ENCODE results near the gene JARID2.

Gene JARID2

DNA sequence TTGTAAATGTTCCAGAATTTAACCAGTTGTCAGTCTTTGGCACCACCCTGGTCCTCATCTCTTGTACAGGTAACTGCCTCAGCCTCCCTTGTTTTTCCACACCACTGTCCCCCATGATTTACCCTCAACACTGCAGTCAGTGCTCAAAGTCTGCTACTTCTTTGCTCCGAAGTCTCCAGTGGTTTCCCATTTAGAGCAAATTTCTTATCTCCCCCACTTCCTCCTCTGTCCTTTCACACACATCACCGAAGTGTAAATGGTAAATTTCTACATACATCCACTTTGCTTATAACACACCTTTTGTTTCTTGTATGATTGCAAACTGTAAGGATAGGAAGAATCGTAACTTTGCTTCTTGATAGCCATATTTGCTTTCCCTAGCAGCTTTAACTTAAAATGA is 115.3 kb downstream of the JARID2 start:
- no peak for DNase-seq

DNA sequence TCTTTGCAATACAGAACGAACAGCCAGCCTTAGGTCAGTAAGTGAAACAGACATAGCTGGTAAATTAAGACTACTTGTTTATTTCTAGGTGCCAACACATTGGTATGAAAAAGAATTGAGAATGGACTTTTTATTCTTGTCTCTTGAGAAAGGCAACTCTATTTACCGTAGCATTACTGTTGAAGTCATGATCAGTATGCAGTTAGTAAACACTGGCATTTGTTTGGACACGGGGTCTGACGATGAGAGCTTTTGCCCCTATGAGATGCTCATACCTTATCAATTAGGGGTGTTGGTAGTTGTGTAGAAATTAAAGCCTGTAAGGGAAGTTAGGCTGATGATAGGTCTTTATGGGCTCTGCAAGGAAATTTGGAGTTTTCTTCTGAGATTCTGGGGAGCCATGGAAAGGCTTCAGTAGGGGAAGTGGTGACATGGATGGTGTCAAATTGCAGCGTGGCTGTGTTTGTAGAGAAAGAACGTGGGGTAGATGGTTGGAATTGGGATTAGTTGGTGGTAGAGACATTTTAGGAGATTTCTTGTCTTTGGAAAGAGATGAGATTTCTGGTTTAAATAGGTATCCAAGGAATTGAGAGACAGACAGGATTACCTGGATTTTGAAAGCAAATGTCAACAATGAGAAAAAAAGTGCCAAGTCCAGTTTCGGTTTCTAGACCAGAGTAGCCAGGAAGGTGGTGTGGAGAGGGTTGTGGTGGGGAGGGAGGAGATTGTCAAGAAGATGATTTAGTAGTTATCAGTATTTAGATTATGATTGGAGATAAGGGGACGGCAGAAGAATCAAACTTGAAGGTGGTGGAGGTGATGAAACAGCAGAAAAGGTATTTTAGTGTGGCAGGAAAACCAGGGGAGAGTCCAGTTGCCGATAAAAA is 116.6 kb downstream of the JARID2 start:
- DNase-seq = no peak

- DNase-seq = no peak
Measured at GRCh38 chr6:15363164-15363522, 117.3 kb downstream of the JARID2 start.

DNA sequence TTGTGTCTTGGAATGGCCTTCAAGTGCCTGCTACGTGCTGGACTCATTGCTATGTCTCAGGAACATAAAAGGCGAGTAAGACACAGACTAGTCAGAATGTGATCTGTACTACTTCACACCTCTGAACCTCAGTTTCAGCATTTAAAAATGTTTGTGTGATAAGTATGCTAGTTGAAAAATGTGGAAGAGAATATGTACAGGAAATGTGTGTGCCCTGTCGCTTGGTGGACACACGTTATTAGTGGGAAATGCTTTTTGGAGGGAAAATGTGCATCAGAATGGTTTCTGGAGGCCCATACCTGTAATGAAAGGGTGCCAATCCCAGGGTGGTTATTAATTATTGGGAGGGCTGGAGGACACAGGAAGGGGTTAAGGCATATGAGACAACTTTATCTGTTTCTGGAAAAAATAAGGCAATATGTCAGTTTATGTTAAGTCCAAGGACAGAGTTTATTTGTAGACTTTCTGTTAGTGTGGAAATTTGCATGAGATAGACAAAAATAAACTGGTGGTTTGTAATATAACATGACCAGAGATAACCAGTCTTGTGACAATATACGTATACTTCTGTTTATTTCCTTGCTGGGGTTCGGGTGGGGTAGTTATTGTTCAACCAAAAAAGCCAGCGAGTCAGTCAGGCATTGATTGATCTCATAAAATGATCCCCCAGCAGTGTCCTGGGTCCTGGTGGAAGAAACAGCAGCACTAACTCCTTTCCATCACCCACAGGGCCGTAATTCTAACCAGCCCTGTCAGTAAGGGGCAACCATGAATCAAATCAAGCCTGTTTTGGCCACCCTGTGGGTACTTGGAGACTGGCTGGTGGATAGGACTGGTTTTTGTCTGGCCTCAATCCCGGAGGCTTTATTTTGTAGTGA is 117.9 kb downstream of the JARID2 start:
- DNase-seq = no peak

DNA sequence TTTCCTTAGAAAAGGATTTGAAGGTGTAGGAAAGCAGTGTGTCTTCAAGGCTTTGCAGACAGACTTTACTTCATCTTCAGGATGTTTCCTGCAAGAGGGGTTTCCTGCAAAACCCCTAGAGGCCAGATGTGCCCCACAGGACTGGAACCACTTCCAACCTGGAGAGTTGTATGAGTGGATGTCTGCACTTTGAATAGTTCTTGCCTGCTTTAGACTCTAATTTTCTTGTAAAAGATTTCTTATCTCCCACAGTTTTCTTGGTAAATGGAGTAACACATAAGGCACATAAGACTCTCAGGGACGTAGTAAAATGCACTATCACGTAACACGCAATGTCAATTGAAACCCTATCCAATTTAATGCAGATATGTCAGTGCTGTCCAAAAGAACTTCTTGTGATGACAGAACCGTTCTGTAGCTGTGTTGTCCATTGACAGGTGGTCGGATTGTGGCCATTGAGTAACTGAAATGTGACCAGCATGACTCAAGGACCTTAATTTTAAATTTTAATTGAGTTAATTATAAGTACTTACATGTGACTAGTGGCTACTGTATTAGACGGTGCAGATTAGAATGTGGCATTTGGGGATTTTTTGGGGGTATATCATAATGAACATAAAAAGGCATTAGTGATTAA is 118.7 kb downstream of the JARID2 start:
- no peak for DNase-seq

- no peak for DNase-seq
Measured at GRCh38 chr6:15365273-15365687, 119.4 kb downstream of the JARID2 start.

DNA sequence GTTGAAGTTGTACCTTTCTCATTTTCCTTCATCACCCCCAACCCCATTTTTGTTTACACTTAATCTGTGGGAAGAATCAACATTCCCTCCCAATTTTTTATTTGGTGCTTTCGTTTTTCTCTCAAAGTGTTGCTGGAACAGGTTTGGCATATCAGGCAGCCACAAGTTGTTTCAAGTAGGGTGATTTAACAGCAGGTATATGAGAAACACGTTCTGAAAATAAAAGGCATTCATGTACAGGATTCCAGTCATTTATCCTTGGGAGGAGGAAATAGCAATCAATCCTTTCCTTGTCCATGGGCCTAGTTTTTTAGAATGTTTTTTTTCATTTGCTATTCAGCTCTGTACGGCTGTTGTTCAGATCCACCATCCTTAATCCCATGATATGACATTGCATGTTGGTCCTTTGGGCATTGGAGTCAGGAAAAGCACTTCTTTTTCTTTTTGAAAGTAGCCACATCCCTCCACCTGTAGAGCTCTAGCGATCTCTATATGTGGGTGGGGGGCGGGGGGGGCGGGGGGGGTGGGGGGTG is 120.2 kb downstream of the JARID2 start:
- DNase-seq = no peak

- no peak for DNase-seq
Measured at GRCh38 chr6:15366879-15367278, 121.0 kb downstream of the JARID2 start.

- no peak for DNase-seq
Measured at GRCh38 chr6:15368186-15368585, 122.3 kb downstream of the JARID2 start.

- DNase-seq = no peak
Measured at GRCh38 chr6:15368873-15369272, 123.0 kb downstream of the JARID2 start.

DNA sequence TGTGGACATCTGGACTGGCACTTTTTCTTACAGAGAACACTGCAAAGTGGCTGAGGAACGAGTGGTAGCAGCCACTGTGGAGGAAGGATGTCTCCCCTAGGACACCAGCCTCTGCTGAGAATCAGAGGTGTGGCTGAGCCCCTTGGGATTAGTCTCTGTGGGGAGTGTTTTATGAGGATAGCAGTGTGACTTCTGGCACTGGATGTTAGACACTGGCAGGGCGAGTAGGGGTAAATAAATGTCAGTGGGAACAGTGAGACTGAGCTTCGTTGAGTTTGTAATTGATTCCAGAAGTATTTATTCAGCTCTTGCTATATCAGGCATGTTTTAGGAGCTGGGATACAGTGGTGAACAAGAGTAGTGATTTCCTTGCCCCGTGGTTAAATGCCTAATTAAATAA is 124.0 kb downstream of the JARID2 start:
- DNase-seq = no peak

DNA sequence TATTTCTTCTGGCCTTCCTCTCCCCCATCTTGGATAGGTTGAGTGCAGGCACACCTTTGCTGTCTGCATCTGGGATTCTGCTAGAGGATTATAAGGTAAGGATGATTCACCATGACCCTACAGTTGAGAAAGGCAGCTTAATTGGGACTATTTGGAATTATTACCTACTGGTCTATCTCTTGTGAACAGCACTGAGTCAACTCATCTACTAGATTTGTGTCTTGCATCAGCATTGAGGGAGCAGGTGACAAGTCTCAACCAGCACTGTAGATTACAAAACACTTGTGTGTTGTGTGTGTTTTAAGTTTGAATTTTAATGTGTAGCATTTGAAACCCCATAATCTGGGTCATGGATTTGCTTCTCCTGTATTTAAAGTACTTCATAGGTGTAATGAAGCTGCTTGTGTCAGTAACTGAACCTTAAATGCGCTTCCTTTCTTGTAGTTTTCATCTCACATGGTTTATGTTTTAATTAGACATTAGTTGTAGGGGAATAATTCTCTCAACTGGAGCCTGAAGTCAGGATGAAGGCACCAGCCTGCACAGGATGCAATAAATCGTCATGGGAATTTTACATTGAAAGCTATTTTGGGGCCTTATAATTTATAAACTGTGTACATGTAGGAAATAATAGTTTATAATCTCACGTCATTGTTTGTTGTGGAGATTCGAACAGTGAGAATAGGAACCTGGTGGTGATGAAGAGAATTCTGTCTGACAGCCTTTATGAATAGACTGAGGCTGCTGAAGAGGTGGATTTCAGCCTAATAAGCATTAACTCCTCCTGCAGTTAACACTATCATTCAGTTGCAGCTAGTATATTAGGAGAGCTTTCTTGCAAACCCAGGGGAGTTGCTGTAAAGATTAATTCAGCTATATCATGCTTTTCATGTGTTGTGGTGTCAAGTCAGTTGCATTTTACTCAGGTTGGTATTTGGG is 125.1 kb downstream of the JARID2 start:
- DNase-seq = no peak

GRCh38 chr6:15372932-15373331 is 127.1 kb downstream of the JARID2 start:
- DNase-seq = no peak

- DNase-seq = no peak
Measured at GRCh38 chr6:15374119-15374518, 128.2 kb downstream of the JARID2 start.

- no peak for DNase-seq
Measured at GRCh38 chr6:15375018-15375417, 129.1 kb downstream of the JARID2 start.

DNA sequence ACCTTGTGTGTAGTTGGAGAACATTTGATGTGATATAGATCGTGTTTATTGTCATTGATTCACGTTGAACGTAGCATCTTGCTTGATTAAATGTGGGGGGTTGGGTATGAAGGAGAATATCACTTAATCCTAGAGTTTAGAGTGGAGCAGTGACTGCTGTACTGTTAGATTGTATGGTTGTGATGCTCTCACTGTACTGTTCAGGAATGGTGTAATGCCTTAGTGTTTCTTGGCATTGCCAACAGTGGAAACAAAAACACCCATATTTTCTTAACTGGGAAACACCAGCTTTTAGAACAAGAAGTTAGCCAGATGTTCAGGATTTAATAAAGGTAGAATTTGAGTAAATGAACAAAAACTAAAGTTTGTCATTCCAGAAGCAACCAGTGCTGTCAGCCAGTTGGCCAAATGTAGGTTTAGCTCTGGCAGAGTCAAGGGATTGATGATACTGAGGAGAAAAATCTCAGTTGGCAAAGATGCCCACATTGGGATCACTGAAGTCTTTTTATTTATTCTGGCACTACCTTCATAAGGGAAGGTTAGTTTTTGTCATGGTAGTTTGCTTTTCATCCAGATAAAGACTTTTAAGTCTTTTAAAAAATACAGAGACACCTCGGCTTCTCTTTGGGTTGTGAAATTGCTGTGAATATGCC is 129.9 kb downstream of the JARID2 start:
- no peak for DNase-seq

- no peak for DNase-seq
Measured at GRCh38 chr6:15376900-15377487, 131.1 kb downstream of the JARID2 start.

GRCh38 chr6:15378272-15378671 is 132.4 kb downstream of the JARID2 start:
- no peak for DNase-seq

DNA sequence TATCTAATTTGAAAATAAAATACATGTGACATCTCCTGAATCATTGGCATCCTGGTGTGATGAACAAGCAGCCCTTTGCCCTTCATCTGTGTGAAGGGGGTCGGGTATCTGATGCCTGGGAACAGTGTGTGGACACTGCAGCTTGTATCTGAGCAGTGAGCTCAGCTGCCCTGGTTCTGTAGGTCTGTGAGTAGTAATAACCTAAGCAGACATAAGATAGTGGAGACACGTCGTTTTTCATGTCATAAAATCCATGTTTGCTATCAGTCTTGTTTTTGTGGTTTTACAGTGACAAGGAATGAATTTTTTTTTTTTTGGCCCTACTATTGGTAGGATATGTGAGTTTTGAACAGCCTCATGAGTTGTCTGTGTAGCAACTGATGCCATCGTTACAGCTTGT is 133.0 kb downstream of the JARID2 start:
- DNase-seq = no peak

DNA sequence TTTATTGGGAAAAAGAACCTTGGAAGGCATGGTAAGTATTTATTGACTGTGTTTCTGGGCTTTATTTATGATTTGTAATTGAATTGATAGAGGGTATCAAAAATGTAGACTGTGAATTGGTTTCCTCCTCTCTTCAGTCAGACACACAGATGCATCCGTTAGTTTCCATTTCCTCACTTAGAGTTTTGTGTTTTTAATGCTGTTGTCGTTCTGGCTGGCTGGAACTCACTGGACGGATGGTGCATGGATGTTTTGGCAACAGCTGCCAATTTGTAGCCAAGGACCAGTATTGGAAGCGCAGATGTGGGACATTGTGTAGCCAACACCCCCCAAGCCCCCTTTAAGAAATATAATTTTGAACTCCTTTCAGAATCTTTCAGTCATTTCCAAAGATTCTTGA is 134.5 kb downstream of the JARID2 start:
- no peak for DNase-seq

DNA sequence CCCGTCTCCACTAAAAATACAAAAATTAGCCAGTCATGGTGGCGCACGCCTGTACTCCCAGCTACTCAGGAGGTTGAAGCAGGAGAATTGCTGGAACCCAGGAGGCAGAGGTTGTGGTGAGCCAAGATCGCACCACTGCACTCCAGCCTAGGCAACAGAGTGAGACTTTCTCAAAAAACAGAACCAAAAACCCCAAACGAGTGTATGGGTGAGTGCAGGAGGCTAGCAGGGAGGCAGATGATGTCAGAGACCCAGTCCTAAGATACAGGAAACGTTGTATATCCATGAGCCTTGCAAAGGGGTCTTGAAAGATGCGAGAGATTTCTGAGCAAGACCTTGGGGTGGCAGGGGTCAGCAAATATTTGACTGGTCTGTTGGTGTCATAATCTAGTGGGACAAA is 136.2 kb downstream of the JARID2 start:
- no peak for DNase-seq
